GM12878 (cell line): ENCODE measurements around the gene PFN4. TPM values are rescaled to one million over a fixed set of nuclear protein-coding genes. Genes with fewer than 3 reads are reported as not detected.
A peak's percentile ranks its signal among the peaks of the same experiment; 100 is the strongest.

Experiments used
- CBX3 ChIP-seq: fragments of 200-600 bp; sonication (generic); IDR thresholded peaks from 2 replicates; pipeline ENCODE4 v1.6.1; 2016; ENCODE audit warnings: low read depth, borderline replicate concordance
- CBX5 ChIP-seq: sonication (generic); IDR thresholded peaks from 2 replicates; pipeline ENCODE4 v1.6.1; 2016; ENCODE audit warnings: low read depth, moderate library complexity, mild to moderate bottlenecking, inconsistent platforms
- CEBPB ChIP-seq, 2 experiments: fragments of 150-350 bp in 1 of 2; IDR thresholded peaks; 2 replicates each; pipeline ENCODE4 v1.6.1; 2012 to 2014; ENCODE audit warnings: low read depth in 2 of 2, low read length in 2 of 2, borderline replicate concordance in 1 of 2, inconsistent platforms in 1 of 2
- CHD1 ChIP-seq: IDR thresholded peaks from 2 replicates; pipeline ENCODE4 v1.6.1; 2012; ENCODE audit warnings: low read depth, low read length, improper control_type of control experiment
- EP300 ChIP-seq, 2 experiments: fragments of 150-350 bp in 1 of 2; IDR thresholded peaks; 2 replicates each; pipeline ENCODE4 v1.6.1; 2011 to 2012; ENCODE audit warnings: low read depth in 2 of 2, low read length in 2 of 2, borderline replicate concordance in 1 of 2, improper control_type of control experiment in 1 of 2, inconsistent platforms in 1 of 2; ENCODE audit not compliant: control insufficient read depth in 1 of 2
- IRF4 ChIP-seq: IDR thresholded peaks from 2 replicates; pipeline ENCODE4 v1.6.1; 2011; ENCODE audit warnings: low read depth, low read length
- MYB ChIP-seq: fragments of 150-350 bp; IDR thresholded peaks from 2 replicates; pipeline ENCODE4 v1.6.1; 2014; ENCODE audit warnings: mild to moderate bottlenecking, low read depth, low read length, borderline replicate concordance
- POLR2AphosphoS5 ChIP-seq: IDR thresholded peaks from 2 replicates; pipeline ENCODE4 v1.6.1; 2011; ENCODE audit warnings: mild to moderate bottlenecking, low read length, inconsistent platforms
- RELB ChIP-seq: fragments of 450-650 bp; IDR thresholded peaks from 2 replicates; pipeline ENCODE4 v1.6.1; 2017; ENCODE audit warnings: low read depth, mild to moderate bottlenecking, moderate library complexity
- SMAD1 ChIP-seq: fragments of 450-650 bp; IDR thresholded peaks from 2 replicates; pipeline ENCODE4 v1.6.1; 2018; ENCODE audit warnings: mild to moderate bottlenecking, low read depth; ENCODE audit not compliant: partially characterized antibody
- SMARCA5 ChIP-seq: fragments of 450-650 bp; IDR thresholded peaks from 2 replicates; pipeline ENCODE4 v1.6.1; 2017; ENCODE audit warnings: mild to moderate bottlenecking
- SUPT20H ChIP-seq: IDR thresholded peaks from 2 replicates; pipeline ENCODE4 v1.6.1; 2011; ENCODE audit warnings: low read depth, mild to moderate bottlenecking, low read length, moderate library complexity, borderline replicate concordance; ENCODE audit not compliant: control insufficient read depth
- ZSCAN29 ChIP-seq: fragments of 450-650 bp; IDR thresholded peaks from 2 replicates; pipeline ENCODE4 v1.6.1; 2017; ENCODE audit warnings: mild to moderate bottlenecking, moderate library complexity
- ZZZ3 ChIP-seq: IDR thresholded peaks from 2 replicates; pipeline ENCODE4 v1.6.1; 2011; ENCODE audit warnings: low read depth; ENCODE audit not compliant: control insufficient read depth, insufficient read length
- polyA plus RNA-seq, 11 experiments: library from polyadenylated mRNA; depleted of rRNA in 4 of 11; unstranded in 6 of 11; stranded (reverse) in 5 of 11; fragments of >200 nt; fragmentation: Nextera tagmentation in 4 of 11; fragmentation: Illumina TruSeq in 1 of 11; extraction: Ambion mirVana in 4 of 11; extraction: Trizol in 1 of 11; gene quantifications; 1 replicate in 1 of 11; 2 replicates in 10 of 11; pipeline versions ENCODE4 v1.2.1 to v1.2.3, GENCODE V29; 2011 to 2016; ENCODE audit warnings: inconsistent platforms in 2 of 11, missing spikeins in 2 of 11, low read depth in 1 of 11
- total RNA-seq, 4 experiments: library from RNA; depleted of rRNA in 3 of 4; stranded (reverse); fragments of >200 nt in 3 of 4; fragmentation: Illumina TruSeq in 1 of 4; extraction: Trizol in 1 of 4; gene quantifications; 2 replicates each; pipeline versions ENCODE4 v1.2.1 to v1.2.3, GENCODE V29; 2013 to 2021
- TF ChIP-seq, protein P1 (sequence below): fragments of 450-650 bp; IDR thresholded peaks from 2 replicates; pipeline ENCODE4 v1.6.1; 2017; ENCODE audit warnings: mild to moderate bottlenecking, moderate library complexity
- TF ChIP-seq, protein P2 (sequence below): fragments of 450-650 bp; IDR thresholded peaks from 2 replicates; pipeline ENCODE4 v1.6.1; 2017; ENCODE audit warnings: borderline replicate concordance
- TF ChIP-seq, protein P3 (sequence below): fragments of 450-650 bp; formaldehyde crosslinking; IDR thresholded peaks from 2 replicates; pipeline ENCODE4 v1.4.0; 2020; ENCODE audit warnings: mild to moderate bottlenecking, moderate library complexity

The PFN4 gene
- total and polyA plus RNA-seq, 10 of the 15 experiments (the other 5 are each of a cell fraction or from before 2014, with no cell fraction given), result 0.12 to 2.1 (median 1.0) TPM

DNA sequence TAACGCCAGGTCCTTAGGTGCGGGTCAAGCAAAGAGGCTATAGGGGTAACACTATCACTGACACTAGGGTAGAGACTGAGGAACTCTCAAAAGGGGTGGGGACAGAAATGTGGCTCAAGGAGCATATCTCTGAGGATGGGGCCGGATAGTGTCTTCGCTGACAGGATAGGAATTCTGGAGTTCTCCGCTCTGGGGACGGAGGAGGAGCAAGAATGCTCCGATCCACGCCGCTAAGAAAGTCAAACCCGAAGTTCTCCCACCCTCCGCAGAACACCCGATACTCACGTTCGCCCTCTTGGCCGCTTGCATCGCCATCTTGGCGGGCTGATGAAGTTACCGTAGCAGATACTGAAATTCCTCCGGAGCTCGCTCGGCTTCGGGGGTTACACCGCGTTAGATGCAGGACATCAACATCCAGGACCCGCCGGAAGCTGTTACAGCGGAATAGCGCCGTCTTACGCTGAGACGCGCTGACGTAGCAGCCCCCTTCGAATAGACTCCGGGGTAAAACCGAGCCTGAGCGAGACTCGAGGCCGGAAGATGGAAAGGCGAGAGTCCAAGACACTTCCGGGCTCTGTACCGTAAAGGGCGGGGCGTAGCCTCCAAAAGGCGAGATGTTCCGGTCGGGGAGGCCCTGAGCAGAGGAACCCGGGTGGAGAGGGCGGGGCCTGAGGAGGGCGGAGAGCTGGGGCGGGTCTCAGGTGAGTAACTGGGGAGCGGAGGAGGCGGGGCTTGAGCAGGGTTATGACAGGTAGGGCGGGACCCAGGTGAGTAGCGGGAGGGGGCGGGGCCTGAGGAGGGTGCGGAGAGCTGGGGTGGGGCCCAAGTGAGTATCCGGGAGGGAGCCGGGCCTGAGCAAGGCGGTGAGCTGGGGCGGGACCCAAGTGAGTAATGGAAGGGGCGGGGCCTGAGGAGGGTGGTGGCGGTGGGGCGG is 47.0 kb downstream of the PFN4 start, which contains the start of gene SF3B6 (continued):
- peak in 1 of 2 experiments; percentile 27; a peak in 1 of 4 replicates for TF ChIP-seq EP300 (IDR thresholded peaks at IDR 0.05; ENCODE audit: borderline replicate concordance in 1 of 2, control insufficient read depth in 1 of 2, low read depth in 2 of 2, low read length in 2 of 2)
- TF ChIP-seq IRF4, result peak; percentile 71; the same call in 1 of the 2 replicates
- no peak; the same call in 1 of the 2 replicates for TF ChIP-seq MYB
- TF ChIP-seq SMAD1, result peak; percentile 72
- TF ChIP-seq, protein P1, sequence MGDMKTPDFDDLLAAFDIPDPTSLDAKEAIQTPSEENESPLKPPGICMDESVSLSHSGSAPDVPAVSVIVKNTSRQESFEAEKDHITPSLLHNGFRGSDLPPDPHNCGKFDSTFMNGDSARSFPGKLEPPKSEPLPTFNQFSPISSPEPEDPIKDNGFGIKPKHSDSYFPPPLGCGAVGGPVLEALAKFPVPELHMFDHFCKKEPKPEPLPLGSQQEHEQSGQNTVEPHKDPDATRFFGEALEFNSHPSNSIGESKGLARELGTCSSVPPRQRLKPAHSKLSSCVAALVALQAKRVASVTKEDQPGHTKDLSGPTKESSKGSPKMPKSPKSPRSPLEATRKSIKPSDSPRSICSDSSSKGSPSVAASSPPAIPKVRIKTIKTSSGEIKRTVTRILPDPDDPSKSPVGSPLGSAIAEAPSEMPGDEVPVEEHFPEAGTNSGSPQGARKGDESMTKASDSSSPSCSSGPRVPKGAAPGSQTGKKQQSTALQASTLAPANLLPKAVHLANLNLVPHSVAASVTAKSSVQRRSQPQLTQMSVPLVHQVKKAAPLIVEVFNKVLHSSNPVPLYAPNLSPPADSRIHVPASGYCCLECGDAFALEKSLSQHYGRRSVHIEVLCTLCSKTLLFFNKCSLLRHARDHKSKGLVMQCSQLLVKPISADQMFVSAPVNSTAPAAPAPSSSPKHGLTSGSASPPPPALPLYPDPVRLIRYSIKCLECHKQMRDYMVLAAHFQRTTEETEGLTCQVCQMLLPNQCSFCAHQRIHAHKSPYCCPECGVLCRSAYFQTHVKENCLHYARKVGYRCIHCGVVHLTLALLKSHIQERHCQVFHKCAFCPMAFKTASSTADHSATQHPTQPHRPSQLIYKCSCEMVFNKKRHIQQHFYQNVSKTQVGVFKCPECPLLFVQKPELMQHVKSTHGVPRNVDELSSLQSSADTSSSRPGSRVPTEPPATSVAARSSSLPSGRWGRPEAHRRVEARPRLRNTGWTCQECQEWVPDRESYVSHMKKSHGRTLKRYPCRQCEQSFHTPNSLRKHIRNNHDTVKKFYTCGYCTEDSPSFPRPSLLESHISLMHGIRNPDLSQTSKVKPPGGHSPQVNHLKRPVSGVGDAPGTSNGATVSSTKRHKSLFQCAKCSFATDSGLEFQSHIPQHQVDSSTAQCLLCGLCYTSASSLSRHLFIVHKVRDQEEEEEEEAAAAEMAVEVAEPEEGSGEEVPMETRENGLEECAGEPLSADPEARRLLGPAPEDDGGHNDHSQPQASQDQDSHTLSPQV, result no peak; the same call in 1 of the 2 replicates
- TF ChIP-seq POLR2AphosphoS5, result peak; percentile 95
- peak; percentile 91 for TF ChIP-seq RELB
- no peak for TF ChIP-seq CBX3
- TF ChIP-seq, protein P2, sequence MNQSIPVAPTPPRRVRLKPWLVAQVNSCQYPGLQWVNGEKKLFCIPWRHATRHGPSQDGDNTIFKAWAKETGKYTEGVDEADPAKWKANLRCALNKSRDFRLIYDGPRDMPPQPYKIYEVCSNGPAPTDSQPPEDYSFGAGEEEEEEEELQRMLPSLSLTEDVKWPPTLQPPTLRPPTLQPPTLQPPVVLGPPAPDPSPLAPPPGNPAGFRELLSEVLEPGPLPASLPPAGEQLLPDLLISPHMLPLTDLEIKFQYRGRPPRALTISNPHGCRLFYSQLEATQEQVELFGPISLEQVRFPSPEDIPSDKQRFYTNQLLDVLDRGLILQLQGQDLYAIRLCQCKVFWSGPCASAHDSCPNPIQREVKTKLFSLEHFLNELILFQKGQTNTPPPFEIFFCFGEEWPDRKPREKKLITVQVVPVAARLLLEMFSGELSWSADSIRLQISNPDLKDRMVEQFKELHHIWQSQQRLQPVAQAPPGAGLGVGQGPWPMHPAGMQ, result peak; percentile 43; the same call in 1 of the 2 replicates
- TF ChIP-seq ZSCAN29, result no peak
- no peak for TF ChIP-seq SUPT20H
- no peak for TF ChIP-seq ZZZ3
- TF ChIP-seq, protein P3, sequence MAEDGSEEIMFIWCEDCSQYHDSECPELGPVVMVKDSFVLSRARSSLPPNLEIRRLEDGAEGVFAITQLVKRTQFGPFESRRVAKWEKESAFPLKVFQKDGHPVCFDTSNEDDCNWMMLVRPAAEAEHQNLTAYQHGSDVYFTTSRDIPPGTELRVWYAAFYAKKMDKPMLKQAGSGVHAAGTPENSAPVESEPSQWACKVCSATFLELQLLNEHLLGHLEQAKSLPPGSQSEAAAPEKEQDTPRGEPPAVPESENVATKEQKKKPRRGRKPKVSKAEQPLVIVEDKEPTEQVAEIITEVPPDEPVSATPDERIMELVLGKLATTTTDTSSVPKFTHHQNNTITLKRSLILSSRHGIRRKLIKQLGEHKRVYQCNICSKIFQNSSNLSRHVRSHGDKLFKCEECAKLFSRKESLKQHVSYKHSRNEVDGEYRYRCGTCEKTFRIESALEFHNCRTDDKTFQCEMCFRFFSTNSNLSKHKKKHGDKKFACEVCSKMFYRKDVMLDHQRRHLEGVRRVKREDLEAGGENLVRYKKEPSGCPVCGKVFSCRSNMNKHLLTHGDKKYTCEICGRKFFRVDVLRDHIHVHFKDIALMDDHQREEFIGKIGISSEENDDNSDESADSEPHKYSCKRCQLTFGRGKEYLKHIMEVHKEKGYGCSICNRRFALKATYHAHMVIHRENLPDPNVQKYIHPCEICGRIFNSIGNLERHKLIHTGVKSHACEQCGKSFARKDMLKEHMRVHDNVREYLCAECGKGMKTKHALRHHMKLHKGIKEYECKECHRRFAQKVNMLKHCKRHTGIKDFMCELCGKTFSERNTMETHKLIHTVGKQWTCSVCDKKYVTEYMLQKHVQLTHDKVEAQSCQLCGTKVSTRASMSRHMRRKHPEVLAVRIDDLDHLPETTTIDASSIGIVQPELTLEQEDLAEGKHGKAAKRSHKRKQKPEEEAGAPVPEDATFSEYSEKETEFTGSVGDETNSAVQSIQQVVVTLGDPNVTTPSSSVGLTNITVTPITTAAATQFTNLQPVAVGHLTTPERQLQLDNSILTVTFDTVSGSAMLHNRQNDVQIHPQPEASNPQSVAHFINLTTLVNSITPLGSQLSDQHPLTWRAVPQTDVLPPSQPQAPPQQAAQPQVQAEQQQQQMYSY (CRISPR knock-in tag), result no peak
- TF ChIP-seq CHD1, result 0 out of 2 replicates have a peak, but pooled peaks have one; percentile 39
- TF ChIP-seq CEBPB (IDR thresholded peaks at IDR 0.05; ENCODE audit: borderline replicate concordance in 1 of 2, low read depth in 2 of 2, low read length in 2 of 2), result no peak
- peak; percentile 27; the same call in 1 of the 2 replicates for TF ChIP-seq SMARCA5
- TF ChIP-seq CBX5, result peak; percentile 61; the same call in 1 of the 2 replicates
